Fibroblast of skin of left biceps (primary cell): Measurements from ENCODE around the gene RAD54L.
"Not testable (repeated sequence)": the region's sequence is repeated elsewhere in the genome, so short reads cannot be mapped to it uniquely, and the experiment has no call there.

Experiments used
- DNase-seq, 2 experiments: peaks; one replicate each; pipeline ENCODE4 v3.0.0-alpha.2; 2013; ENCODE audit warnings: low read depth in 2 of 2

The RAD54L gene

GRCh38 chr1:46285730-46286477, 38.3 kb downstream of the RAD54L start:
- DNase-seq: no peak

GRCh38 chr1:46288485-46289133, 41.0 kb downstream of the RAD54L start:
- no peak for DNase-seq

- DNase-seq: no peak
These were observed 41.6 kb downstream of the RAD54L start for GRCh38 chr1:46289134-46289494.

GRCh38 chr1:46289976-46290375, 42.4 kb downstream of the RAD54L start:
- no peak for DNase-seq

GRCh38 chr1:46295306-46295705, 47.7 kb downstream of the RAD54L start:
- DNase-seq: no peak

GRCh38 chr1:46298387-46298786, 50.8 kb downstream of the RAD54L start:
- no peak for DNase-seq

GRCh38 chr1:46300673-46301405, 53.3 kb downstream of the RAD54L start:
- no peak for DNase-seq

- no peak for DNase-seq
These were observed 53.8 kb downstream of the RAD54L start for GRCh38 chr1:46301406-46301807.

GRCh38 chr1:46301808-46302640, 54.5 kb downstream of the RAD54L start:
- no peak for DNase-seq

- no peak for DNase-seq
These were observed 55.1 kb downstream of the RAD54L start for GRCh38 chr1:46302641-46303037.

- DNase-seq: peak; percentile 88 to 90
These were observed 55.7 kb downstream of the RAD54L start, which contains the start of the genes LRRC41 and UQCRH for GRCh38 chr1:46303038-46303871. TSS of gene LRRC41 (minus strand) at chr1:46303616. CDS start at chr1:46303322, 294 bp downstream. TSS of gene UQCRH (plus strand) at chr1:46303698. CDS start at chr1:46303767, 69 bp downstream.

- no peak for DNase-seq
These were observed 56.3 kb downstream of the RAD54L start for GRCh38 chr1:46303872-46304326.

GRCh38 chr1:46306159-46306530, 58.6 kb downstream of the RAD54L start:
- no peak for DNase-seq

GRCh38 chr1:46309401-46310159, 62.0 kb downstream of the RAD54L start:
- DNase-seq: no peak

GRCh38 chr1:46310321-46310720, 62.8 kb downstream of the RAD54L start:
- no peak for DNase-seq

- DNase-seq: no peak
These were observed 68.3 kb downstream of the RAD54L start for GRCh38 chr1:46315669-46316403.

GRCh38 chr1:46317323-46317722, 69.8 kb downstream of the RAD54L start:
- no peak for DNase-seq

GRCh38 chr1:46319301-46319700, 71.7 kb downstream of the RAD54L start:
- DNase-seq: not testable (repeated sequence)
